BLaER1 treated with 17β-estradiol and CSF1 and Interleukin-3, amounts not matched to agents 10 nM and 100 nM (cell line): ENCODE results near the gene GSTM3.

Experiments
- H3K27ac ChIP-seq, 11 experiments: shearing (Covaris generic); formaldehyde crosslinking; 2 replicates each; pipeline ENCODE4 v1.8.1; 2022
- H3K27me3 ChIP-seq, 11 experiments: shearing (Covaris generic); formaldehyde crosslinking; 2 replicates each; pipeline ENCODE4 v1.8.1; 2022
- H3K36me3 ChIP-seq, 11 experiments: shearing (Covaris generic); formaldehyde crosslinking; 2 replicates each; pipeline ENCODE4 v1.8.1; 2022
- H3K4me1 ChIP-seq, 10 experiments: shearing (Covaris generic); formaldehyde crosslinking; 2 replicates each; pipeline ENCODE4 v1.8.1; 2022
- H3K4me2 ChIP-seq, 11 experiments: shearing (Covaris generic); formaldehyde crosslinking; 2 replicates each; pipeline ENCODE4 v1.8.1; 2022
- H3K4me3 ChIP-seq, 10 experiments: shearing (Covaris generic); formaldehyde crosslinking; 2 replicates each; pipeline ENCODE4 v1.8.1; 2022
- H3K9ac ChIP-seq, 11 experiments: shearing (Covaris generic); formaldehyde crosslinking; 2 replicates each; pipeline ENCODE4 v1.8.1; 2022
- H3K9me3 ChIP-seq, 11 experiments: shearing (Covaris generic); formaldehyde crosslinking; replicated peaks in 1 of 11; 2 replicates each; pipeline ENCODE4 v1.8.1; 2022
- H4K20me1 ChIP-seq, 11 experiments: shearing (Covaris generic); formaldehyde crosslinking; 2 replicates each; pipeline ENCODE4 v1.8.1; 2022
- Cebpa-rat ChIP-seq, 11 experiments: shearing (Covaris generic); IDR thresholded peaks; 2 replicates each; pipeline ENCODE4 v1.8.1; 2022

GSTM3 gene

DNA sequence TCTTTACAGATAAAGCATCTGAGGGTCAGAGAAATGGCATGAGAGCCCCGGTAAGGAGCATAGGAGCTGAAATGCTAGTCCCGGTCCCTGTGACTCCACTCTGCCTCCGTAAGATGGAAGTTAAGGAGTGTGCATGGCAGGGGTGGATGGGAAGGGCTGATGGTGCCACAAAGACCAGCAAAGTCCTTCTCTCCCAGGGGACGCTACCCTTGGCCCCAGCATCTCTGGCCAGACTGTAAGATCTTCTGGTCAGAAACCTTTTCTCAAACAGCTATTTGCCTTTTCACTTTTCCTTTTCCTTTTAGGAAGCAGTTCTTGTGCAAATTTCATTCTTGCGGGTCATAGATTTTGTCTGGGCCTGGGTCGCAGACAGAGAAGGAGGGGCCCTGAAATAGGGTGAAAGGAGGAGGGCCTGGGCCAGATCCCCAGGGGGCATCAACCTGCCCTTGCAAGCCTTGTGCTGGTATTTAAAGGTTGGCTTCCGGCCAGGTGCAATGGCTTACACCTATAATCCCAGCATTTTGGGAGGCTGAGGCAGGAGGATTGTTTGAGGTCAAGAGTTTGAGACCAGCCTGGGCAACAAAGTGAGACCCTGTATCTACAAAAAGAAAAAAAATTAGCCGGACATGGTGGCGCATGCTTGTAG, 37.3 kb upstream of the GSTM3 start:
- H4K20me1 ChIP-seq, result no peaks in the 10 kb centered on the region
- TF ChIP-seq Cebpa-rat (IDR thresholded peaks at IDR 0.05), result no peak
- H3K9me3 ChIP-seq, result peaks cover 6 to 18% (median 13%) of the 10 kb centered on the region in 11 experiments; a peak in 19 of 22 replicates
- peak overlapping the region in 2 of 11 experiments; percentile 22 to 62; a peak in 3 of 22 replicates for H3K4me2 ChIP-seq
- H3K27me3 ChIP-seq, result no peaks in the 10 kb centered on the region
- no peaks in the 10 kb centered on the region; a peak in 1 of 22 replicates for H3K36me3 ChIP-seq
- no peak overlapping the region for H3K4me3 ChIP-seq
- peak overlapping the region in 8 of 11 experiments; percentile 30 to 84 (median 68); a peak in 13 of 22 replicates for H3K27ac ChIP-seq
- peak overlapping the region in 4 of 11 experiments; percentile 1 to 69 (median 60); a peak in 6 of 22 replicates for H3K9ac ChIP-seq
- peaks cover 5 to 24% (median 21%) of the 10 kb centered on the region in 10 experiments; a peak in 16 of 20 replicates for H3K4me1 ChIP-seq

DNA sequence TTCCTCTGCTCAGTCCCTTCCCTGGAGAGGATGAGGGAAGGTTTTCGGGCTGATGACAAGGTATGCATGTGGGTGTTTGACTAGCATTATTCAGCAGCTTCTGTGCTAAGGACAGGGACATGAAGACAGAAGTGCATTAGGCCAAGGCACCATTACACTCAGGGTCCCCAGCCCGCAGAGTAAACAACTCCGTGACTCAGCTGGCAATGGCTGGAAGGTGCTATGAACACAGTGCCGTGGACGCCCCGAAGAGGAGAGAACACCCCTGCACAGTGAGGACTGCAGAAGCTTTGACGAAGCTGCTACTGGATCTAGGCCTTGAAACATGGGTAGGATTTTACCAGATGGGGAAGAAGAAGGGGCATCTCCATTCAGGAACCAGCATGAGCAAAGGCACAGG, 36.6 kb upstream of the GSTM3 start:
- Histone ChIP-seq H3K27ac (peak overlapping the region in 10 of 11 experiments; percentile 36 to 84 (median 72); a peak in 18 of 22 replicates), H3K4me1 (peaks cover 5 to 28% (median 24%) of the 10 kb centered on the region in 10 experiments; a peak in 18 of 20 replicates), H3K9me3 (peaks cover 6 to 18% (median 13%) of the 10 kb centered on the region in 11 experiments; a peak in 19 of 22 replicates), H4K20me1 (no peaks in the 10 kb centered on the region), H3K27me3 (no peaks in the 10 kb centered on the region), H3K4me2 (peak overlapping the region in 8 of 11 experiments; percentile 4 to 62 (median 19); a peak in 12 of 22 replicates), H3K4me3 (no peak overlapping the region), H3K36me3 (no peaks in the 10 kb centered on the region; a peak in 1 of 22 replicates), H3K9ac (peak overlapping the region in 9 of 11 experiments; percentile 3 to 69 (median 55); a peak in 16 of 22 replicates)
- TF ChIP-seq Cebpa-rat (IDR thresholded peaks at IDR 0.05), result no peak

DNA sequence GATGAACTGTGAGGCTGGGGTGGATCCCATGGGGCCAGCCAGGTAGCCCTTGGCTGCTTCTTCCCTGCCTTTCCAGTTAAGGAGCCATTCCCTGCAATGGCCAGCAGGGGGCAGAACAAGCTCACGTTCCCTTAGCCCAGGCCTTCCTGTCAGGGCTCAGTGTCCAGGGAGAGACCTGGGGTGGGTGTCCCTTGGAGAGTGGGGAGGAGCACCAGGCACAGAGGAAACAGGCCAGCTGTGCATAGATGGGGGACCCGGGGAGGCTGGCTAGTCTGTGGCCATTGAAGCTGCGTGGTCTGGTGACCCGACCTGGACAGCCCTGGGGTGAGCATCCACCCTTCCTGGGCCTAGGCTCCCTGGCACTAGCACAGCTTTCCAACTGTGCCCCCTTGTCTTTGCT, 36.1 kb upstream of the GSTM3 start:
- Histone ChIP-seq H3K9ac (peak overlapping the region in 9 of 11 experiments; percentile 3 to 69 (median 55); a peak in 14 of 22 replicates), H3K4me3 (no peak overlapping the region), H3K27ac (peak overlapping the region in 10 of 11 experiments; percentile 36 to 84 (median 72); a peak in 18 of 22 replicates), H3K4me1 (peaks cover 10 to 33% (median 29%) of the 10 kb centered on the region in 10 experiments; a peak in 19 of 20 replicates), H4K20me1 (no peaks in the 10 kb centered on the region), H3K9me3 (peaks cover 6 to 18% (median 13%) of the 10 kb centered on the region in 11 experiments; a peak in 19 of 22 replicates), H3K4me2 (peak overlapping the region in 8 of 11 experiments; percentile 4 to 62 (median 19); a peak in 12 of 22 replicates), H3K27me3 (no peaks in the 10 kb centered on the region), H3K36me3 (no peaks in the 10 kb centered on the region; a peak in 1 of 22 replicates)
- no peak for TF ChIP-seq Cebpa-rat (IDR thresholded peaks at IDR 0.05)

DNA sequence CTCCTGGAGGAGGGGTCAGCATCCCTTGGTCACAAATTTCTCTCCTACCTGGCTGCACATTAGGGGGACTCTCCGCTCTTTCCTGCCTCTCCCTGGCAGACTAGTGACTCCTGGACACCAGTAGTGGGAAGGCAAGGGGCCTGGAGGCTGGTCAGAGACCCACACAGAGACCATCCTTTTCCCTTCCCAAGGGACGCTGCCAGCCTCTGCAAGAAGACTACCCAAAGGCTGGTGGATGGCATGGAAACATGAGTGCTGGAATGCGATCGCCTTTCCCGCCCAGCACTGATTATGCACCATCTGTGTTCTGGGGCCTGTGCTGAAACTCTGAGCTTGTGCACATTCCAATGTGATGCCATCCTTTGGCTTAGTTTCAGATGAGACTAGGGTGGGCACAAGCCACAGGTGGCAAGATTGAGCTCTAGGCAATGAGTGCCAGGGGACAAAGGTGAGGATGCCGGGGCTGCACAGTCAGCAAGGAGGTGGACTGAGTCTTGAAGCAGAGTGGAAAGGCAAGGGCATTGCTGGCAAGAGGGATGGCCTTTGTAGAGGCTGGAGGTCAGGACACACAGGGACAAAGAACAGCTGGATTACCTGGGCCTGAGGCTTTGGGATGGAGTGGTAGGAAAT, 35.5 kb upstream of the GSTM3 start:
- H4K20me1 ChIP-seq, result no peaks in the 10 kb centered on the region
- peaks cover 15 to 39% (median 34%) of the 10 kb centered on the region in 10 experiments for H3K4me1 ChIP-seq
- TF ChIP-seq Cebpa-rat (IDR thresholded peaks at IDR 0.05), result no peak
- H3K36me3 ChIP-seq, result no peaks in the 10 kb centered on the region; a peak in 1 of 22 replicates
- H3K9me3 ChIP-seq, result peaks cover 6 to 17% (median 12%) of the 10 kb centered on the region in 11 experiments; a peak in 19 of 22 replicates
- H3K9ac ChIP-seq, result no peak overlapping the region
- H3K27ac ChIP-seq, result peak overlapping the region in 3 of 11 experiments; percentile 2 to 78 (median 58); a peak in 2 of 22 replicates
- no peak overlapping the region for H3K4me2 ChIP-seq
- H3K4me3 ChIP-seq, result no peak overlapping the region
- H3K27me3 ChIP-seq, result no peaks in the 10 kb centered on the region

DNA sequence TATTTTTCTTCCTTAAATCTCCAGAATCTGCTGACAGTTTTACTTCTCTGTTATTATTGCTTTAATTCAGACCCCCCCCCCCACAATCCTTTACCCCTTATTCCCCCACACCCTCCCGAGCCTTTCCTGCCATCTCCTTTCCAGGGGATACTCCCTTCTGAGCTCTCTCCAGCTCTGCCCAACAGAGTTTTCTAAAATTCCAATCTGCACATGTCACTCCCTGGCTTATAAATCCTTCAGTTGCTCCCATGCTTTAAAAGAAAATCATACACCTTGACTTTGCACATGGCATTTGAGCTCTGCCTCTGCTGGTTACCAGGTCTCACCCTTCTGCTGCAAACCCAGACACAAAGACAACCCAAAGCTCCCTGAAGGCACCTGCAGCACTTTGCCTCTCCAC, 34.6 kb upstream of the GSTM3 start:
- no peak for TF ChIP-seq Cebpa-rat (IDR thresholded peaks at IDR 0.05)
- Histone ChIP-seq H3K4me1 (peaks cover 15 to 41% (median 34%) of the 10 kb centered on the region in 10 experiments), H3K27me3 (no peaks in the 10 kb centered on the region), H3K9me3 (peaks cover 0 to 8% (median 3%) of the 10 kb centered on the region in 11 experiments; a peak in 10 of 22 replicates), H3K4me3 (no peak overlapping the region), H3K27ac (no peak overlapping the region), H3K36me3 (no peaks in the 10 kb centered on the region; a peak in 1 of 22 replicates), H3K4me2 (no peak overlapping the region), H4K20me1 (no peaks in the 10 kb centered on the region), H3K9ac (no peak overlapping the region)

DNA sequence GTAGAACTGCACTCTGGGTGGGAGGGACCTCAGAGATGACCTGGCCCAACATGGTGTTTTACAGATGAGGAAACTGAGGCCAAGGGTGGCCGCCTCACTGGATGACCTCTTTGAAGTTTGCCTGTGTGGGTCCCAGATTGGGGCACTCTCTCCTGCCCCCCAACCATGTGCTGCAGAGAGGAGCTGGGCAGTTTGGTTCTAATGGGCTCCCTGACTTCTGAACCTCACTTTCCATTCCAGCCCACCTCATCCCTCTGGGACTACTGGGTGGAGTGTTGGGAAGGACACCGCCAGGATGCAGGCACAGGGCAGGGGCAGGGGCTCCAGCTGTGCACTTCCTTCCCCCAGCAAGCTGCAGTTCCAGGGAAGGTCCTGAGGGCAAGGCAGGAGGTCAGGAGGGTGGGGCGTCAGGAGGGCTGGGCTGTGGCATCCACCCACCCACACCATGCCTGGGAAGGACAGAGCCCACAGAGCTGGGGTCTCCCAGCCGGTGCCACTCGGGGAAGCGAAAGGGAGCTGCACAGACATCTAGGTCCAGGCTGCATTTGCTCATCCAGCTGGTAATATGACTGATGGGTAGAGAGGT, 33.2 kb upstream of the GSTM3 start:
- peak overlapping the region in 1 of 11 experiments; percentile 21; a peak in 2 of 22 replicates for H3K27ac ChIP-seq
- H4K20me1 ChIP-seq, result no peaks in the 10 kb centered on the region
- H3K4me3 ChIP-seq, result no peak overlapping the region
- H3K9me3 ChIP-seq, result no peaks in the 10 kb centered on the region
- no peaks in the 10 kb centered on the region for H3K36me3 ChIP-seq
- TF ChIP-seq Cebpa-rat (IDR thresholded peaks at IDR 0.05), result no peak
- peak overlapping the region; percentile 3 to 53 (median 35); a peak in 15 of 22 replicates for H3K4me2 ChIP-seq
- H3K4me1 ChIP-seq, result peaks cover 15 to 41% (median 34%) of the 10 kb centered on the region in 10 experiments
- peak overlapping the region in 6 of 11 experiments; percentile 12 to 37 (median 22); a peak in 3 of 22 replicates for H3K9ac ChIP-seq
- no peaks in the 10 kb centered on the region for H3K27me3 ChIP-seq

DNA sequence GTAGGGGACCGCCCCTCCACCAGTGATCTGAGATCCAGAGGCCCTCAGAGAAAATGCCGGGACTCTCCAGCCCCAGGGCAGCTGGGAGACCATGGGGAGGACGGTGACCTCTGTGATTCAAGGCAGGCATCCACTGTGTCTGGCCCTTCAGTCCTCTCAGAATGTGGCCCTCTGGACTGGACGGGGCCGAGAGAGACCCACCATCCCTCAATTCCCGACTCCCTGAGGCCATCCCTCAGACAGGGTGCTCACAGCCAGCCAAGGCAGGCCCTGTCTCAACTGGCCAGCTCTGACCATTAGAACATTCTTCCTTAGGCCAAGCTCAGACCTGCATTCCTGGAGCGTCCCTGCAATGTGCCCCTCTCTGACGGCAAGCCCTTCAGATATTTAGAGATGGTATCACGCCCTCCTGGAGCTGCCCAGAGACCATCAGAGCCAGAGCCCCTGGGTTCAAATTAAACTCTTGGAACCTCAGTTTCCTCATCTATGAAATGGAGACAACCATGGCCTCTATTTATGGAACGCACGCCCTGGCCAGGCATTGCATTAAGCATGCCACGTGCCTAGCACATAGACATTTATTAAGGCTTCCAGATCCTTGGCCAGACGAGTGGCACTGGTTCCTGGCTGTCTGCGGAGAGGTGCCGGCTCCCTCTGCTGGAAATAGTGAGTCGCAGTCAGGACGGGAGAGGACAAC, 32.5 kb upstream of the GSTM3 start:
- Histone ChIP-seq H4K20me1 (no peaks in the 10 kb centered on the region), H3K27ac (no peak overlapping the region; a peak in 1 of 22 replicates), H3K4me3 (no peak overlapping the region), H3K4me1 (peaks cover 15 to 41% (median 34%) of the 10 kb centered on the region in 10 experiments), H3K4me2 (peak overlapping the region in 3 of 11 experiments; percentile 11 to 52 (median 46); a peak in 5 of 22 replicates), H3K27me3 (no peaks in the 10 kb centered on the region), H3K9ac (peak overlapping the region in 3 of 11 experiments; percentile 2 to 37 (median 23); a peak in 4 of 22 replicates), H3K36me3 (no peaks in the 10 kb centered on the region), H3K9me3 (no peaks in the 10 kb centered on the region)
- no peak for TF ChIP-seq Cebpa-rat (IDR thresholded peaks at IDR 0.05)

DNA sequence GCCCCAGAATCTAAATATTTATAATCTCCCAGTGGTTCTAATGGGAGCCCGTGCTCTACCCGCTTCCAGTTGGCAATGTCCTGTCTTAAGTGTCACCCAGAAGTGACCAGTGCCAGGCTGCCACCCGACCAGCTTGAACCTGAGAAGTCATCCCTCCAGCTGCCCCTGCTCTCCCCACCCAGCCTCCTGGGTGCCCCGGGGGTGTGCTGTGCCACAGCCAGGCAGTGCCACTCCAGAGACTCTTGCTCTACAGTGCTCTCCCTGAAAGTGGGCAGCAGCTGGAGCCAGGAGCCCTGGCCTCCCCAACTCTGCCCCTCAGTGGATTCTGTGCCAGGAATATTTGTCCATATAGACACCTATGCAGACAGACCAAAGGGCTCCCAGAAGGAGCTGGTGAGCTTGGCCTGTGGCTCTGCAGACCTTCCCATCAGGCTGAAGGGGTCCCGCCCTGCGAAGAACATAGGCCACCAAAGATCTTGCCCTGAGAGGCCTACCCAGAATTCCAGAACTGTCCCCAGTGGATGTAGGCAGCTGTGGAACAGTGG, 31.9 kb upstream of the GSTM3 start:
- Histone ChIP-seq H3K4me1 (peaks cover 15 to 41% (median 33%) of the 10 kb centered on the region in 10 experiments), H3K4me3 (no peak overlapping the region), H4K20me1 (no peaks in the 10 kb centered on the region), H3K4me2 (peak overlapping the region in 4 of 11 experiments; percentile 19 to 43 (median 35); a peak in 4 of 22 replicates), H3K27ac (no peak overlapping the region), H3K9ac (peak overlapping the region in 3 of 11 experiments; percentile 2 to 23 (median 4); a peak in 4 of 22 replicates), H3K36me3 (no peaks in the 10 kb centered on the region), H3K27me3 (no peaks in the 10 kb centered on the region), H3K9me3 (no peaks in the 10 kb centered on the region)
- no peak for TF ChIP-seq Cebpa-rat (IDR thresholded peaks at IDR 0.05)
